Vagina (tissue), 2 donors: ENCODE data around the gene PTMS. TPM values are rescaled to one million over a fixed set of nuclear protein-coding genes. Genes with fewer than 3 reads are reported as not detected.

Experiments
- DNase-seq, 2 donors: peaks; one replicate each; pipeline ENCODE4 v3.0.0-alpha.2; 2017; ENCODE audit errors: extremely low spot score in 2 of 2
- H3K27ac ChIP-seq: fragments of 200-600 bp; sonication (generic); one replicate; pipeline ENCODE4 v1.5.1; 2019
- H3K27me3 ChIP-seq: fragments of 200-600 bp; sonication (generic); one replicate; pipeline ENCODE4 v1.5.1; 2019
- H3K36me3 ChIP-seq, 2 donors: fragments of 200-600 bp; sonication (generic); one replicate each; pipeline ENCODE4 v1.5.1; 2017 to 2019
- H3K4me1 ChIP-seq: fragments of 200-600 bp; sonication (generic); one replicate; pipeline ENCODE4 v1.5.1; 2019
- H3K4me3 ChIP-seq, 2 donors: fragments of 200-600 bp; sonication (generic); 1 replicate in 1 of 2; 2 replicates in 1 of 2; pipeline ENCODE4 v1.5.1; 2016 to 2019
- H3K9me3 ChIP-seq: fragments of 200-600 bp; sonication (generic); one replicate; pipeline ENCODE4 v1.5.1; 2019
- POLR2A ChIP-seq, 2 donors: fragments of 450-650 bp; IDR thresholded peaks; one replicate each; pipeline ENCODE4 v1.6.1; 2017; ENCODE audit warnings: antibody characterized with exemption in 2 of 2, mild to moderate bottlenecking in 2 of 2, moderate library complexity in 2 of 2
- POLR2AphosphoS5 ChIP-seq, 2 donors: sonication (generic); formaldehyde crosslinking; IDR thresholded peaks; one replicate each; pipeline ENCODE4 v1.9.0; 2017; ENCODE audit warnings: antibody characterized with exemption in 2 of 2, mild to moderate bottlenecking in 2 of 2, low read depth in 1 of 2; ENCODE audit not compliant: insufficient read depth in 1 of 2
- intact Hi-C: fragments of 100-400 bp; cut with DNase I; formaldehyde crosslinking; loops from one replicate; pipeline ENCODE4 v1.15.1; 2023
- total RNA-seq: library from RNA; depleted of rRNA; stranded (reverse); fragments of >200 nt; gene quantifications from one replicate; pipeline ENCODE4 v1.2.3, GENCODE V29; 2016
- TF ChIP-seq, protein P1 (sequence below), 3 experiments: fragments of 450-650 bp in 2 of 3; fragments of 200-600 bp in 1 of 3; sonication (generic) in 1 of 3; IDR thresholded peaks; one replicate each; pipeline ENCODE4 v1.5.1; 2017 to 2019; ENCODE audit warnings: antibody characterized with exemption in 3 of 3, mild to moderate bottlenecking in 2 of 3, moderate library complexity in 2 of 3

Gene PTMS
- total RNA-seq, 1 donor from 2014 or later: 132 TPM

GRCh38 chr12:6787309-6787708 lies 21.1 kb downstream of the PTMS start:
- intact Hi-C loops: no loop called here
- no peak overlapping the region for H3K27ac ChIP-seq
- no peak overlapping the region for H3K4me3 ChIP-seq
- no peaks in the 10 kb centered on the region for H3K36me3 ChIP-seq
- H3K9me3 ChIP-seq: no peaks in the 10 kb centered on the region
- no peak for DNase-seq
- TF ChIP-seq POLR2AphosphoS5 (IDR thresholded peaks at IDR 0.05; ENCODE audit: insufficient read depth in 1 of 2, low read depth in 1 of 2) (no peak), POLR2A (IDR thresholded peaks at IDR 0.05) (no peak)
- TF ChIP-seq, protein P1, sequence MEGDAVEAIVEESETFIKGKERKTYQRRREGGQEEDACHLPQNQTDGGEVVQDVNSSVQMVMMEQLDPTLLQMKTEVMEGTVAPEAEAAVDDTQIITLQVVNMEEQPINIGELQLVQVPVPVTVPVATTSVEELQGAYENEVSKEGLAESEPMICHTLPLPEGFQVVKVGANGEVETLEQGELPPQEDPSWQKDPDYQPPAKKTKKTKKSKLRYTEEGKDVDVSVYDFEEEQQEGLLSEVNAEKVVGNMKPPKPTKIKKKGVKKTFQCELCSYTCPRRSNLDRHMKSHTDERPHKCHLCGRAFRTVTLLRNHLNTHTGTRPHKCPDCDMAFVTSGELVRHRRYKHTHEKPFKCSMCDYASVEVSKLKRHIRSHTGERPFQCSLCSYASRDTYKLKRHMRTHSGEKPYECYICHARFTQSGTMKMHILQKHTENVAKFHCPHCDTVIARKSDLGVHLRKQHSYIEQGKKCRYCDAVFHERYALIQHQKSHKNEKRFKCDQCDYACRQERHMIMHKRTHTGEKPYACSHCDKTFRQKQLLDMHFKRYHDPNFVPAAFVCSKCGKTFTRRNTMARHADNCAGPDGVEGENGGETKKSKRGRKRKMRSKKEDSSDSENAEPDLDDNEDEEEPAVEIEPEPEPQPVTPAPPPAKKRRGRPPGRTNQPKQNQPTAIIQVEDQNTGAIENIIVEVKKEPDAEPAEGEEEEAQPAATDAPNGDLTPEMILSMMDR (IDR thresholded peaks at IDR 0.05): no peak
- no peaks in the 10 kb centered on the region for H3K27me3 ChIP-seq
- H3K4me1 ChIP-seq: peaks cover 1% of the 10 kb centered on the region

DNA sequence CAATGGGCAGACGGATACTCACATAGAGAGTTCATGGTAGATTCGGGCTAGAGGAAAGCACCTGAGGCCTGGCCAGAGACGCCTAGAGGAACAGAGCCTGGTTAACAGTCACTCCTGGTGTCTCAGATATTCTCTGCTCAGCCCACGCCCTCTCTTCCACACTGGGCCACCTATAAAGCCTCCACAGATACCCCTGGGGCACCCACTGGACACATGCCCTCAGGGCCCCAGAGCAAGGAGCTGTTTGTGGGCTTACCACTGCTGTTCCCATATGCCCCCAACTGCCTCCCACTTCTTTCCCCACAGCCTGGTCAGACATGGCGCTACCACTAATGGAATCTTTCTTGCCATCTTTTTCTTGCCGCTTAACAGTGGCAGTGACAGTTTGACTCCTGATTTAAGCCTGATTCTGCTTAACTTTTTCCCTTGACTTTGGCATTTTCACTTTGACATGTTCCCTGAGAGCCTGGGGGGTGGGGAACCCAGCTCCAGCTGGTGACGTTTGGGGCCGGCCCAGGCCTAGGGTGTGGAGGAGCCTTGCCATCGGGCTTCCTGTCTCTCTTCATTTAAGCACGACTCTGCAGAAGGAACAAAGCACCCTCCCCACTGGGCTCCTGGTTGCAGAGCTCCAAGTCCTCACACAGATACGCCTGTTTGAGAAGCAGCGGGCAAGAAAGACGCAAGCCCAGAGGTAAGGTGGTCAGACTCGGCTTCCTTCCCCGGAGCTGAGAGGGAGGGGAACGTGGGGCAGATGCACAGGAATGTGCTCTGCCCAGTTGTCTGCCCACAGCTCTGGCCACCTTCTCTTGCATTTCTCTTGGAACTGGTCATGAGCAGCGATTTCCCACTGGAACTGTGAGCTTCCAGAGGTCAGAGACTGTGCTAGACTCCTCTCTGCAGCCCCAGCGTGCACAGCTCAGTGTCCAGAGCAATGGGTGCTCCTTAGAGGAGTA lies 23.1 kb downstream of the PTMS start, which contains the start of gene CD4:
CD4 (plus strand) TSS at position 557 of the 953 bp plus-strand sequence. CDS start 10,611 bp downstream, outside the sequence.
- H3K4me1 ChIP-seq: peaks cover 10% of the 10 kb centered on the region
- H3K9me3 ChIP-seq: no peaks in the 10 kb centered on the region
- no peak for TF ChIP-seq POLR2A (IDR thresholded peaks at IDR 0.05)
- TF ChIP-seq, protein P1 (IDR thresholded peaks at IDR 0.05): no peak
- TF ChIP-seq POLR2AphosphoS5 (IDR thresholded peaks at IDR 0.05; ENCODE audit: insufficient read depth in 1 of 2, low read depth in 1 of 2): peak in 1 of 2 donors; percentile 16
- DNase-seq: no peak
- H3K4me3 ChIP-seq: peak within 1 kb of the TSS in 1 of 2 donors; percentile 29
- H3K27me3 ChIP-seq: no peaks in the 10 kb centered on the region
- no peaks in the 10 kb centered on the region for H3K36me3 ChIP-seq
- intact Hi-C loops: no loop called here
- peak within 1 kb of the TSS; percentile 53 for H3K27ac ChIP-seq

- Histone ChIP-seq H3K27me3 (no peaks in the 10 kb centered on the region), H3K9me3 (no peaks in the 10 kb centered on the region), H3K4me1 (peaks cover 10% of the 10 kb centered on the region), H3K27ac (no peak overlapping the region), H3K4me3 (no peak overlapping the region), H3K36me3 (no peaks in the 10 kb centered on the region)
- no peak for DNase-seq
- no peak for TF ChIP-seq POLR2A (IDR thresholded peaks at IDR 0.05)
- TF ChIP-seq, protein P1 (IDR thresholded peaks at IDR 0.05): no peak
- no peak for TF ChIP-seq POLR2AphosphoS5 (IDR thresholded peaks at IDR 0.05; ENCODE audit: insufficient read depth in 1 of 2, low read depth in 1 of 2)
- intact Hi-C loops: no loop called here
Measured at GRCh38 chr12:6790496-6791150, 24.5 kb downstream of the PTMS start.

DNA sequence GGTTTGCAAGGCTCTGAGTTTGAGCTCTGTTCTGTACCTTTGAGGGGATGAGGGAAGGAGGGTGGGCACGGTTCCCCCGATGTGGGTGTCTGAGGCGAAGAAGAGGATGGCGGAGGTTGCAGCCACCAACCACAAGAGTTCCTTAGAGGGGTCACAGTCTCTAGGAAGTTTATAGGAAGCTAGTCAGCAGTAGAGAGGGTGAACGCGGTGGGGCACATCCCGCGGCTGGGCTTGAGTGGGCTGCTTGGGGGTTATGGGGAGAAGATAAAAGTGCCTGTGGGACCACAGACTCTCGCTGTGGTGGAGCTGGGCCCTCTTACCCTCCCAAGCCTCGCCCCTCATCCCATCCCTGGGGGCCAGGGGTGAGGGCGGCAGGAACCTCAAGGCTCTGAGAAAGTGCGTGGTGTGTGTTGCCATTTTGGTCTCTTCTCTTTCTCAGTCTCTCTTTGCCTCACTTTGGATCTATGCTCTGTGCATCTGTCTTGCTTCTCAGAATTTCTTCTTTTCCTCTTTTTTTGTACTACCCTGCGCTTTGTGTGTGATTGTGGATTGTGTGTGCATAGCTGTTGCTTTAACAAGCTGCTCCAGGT lies 25.9 kb downstream of the PTMS start:
- Histone ChIP-seq H3K9me3 (no peaks in the 10 kb centered on the region), H3K4me1 (peaks cover 10% of the 10 kb centered on the region), H3K27ac (no peak overlapping the region), H3K4me3 (peak overlapping the region; percentile 13 to 18), H3K36me3 (no peaks in the 10 kb centered on the region), H3K27me3 (no peaks in the 10 kb centered on the region)
- DNase-seq: no peak
- intact Hi-C loops: no loop called here
- TF ChIP-seq, protein P1 (IDR thresholded peaks at IDR 0.05): no peak
- no peak for TF ChIP-seq POLR2A (IDR thresholded peaks at IDR 0.05)
